Activated T-helper 2 cell treated with anti-CD3 and anti-CD28 coated beads, Interferon-gamma antibody, Interleukin-2, Interleukin-4, amounts not matched to agents 10 μg/mL and 5 μg/mL and 100 μg/mL, durations not matched to agents 14 hours and 24 hours and 36 hours (primary cell): ENCODE data around the gene SIAH1. TPM values are rescaled to one million over a fixed set of nuclear protein-coding genes. Genes with fewer than 3 reads are reported as not detected.
A peak's percentile ranks its signal among the peaks of the same experiment; 100 is the strongest.

ENCODE experiments used
- DNase-seq: peaks from one replicate; pipeline ENCODE4 v3.0.0; 2021; ENCODE audit warnings: low spot score
- H3K27ac Mint-ChIP-seq: one replicate; pipeline ENCODE4 v1.8.0; 2021; ENCODE audit warnings: mixed read lengths
- H3K27me3 Mint-ChIP-seq: one replicate; pipeline ENCODE4 v1.8.0; 2021; ENCODE audit warnings: low read depth, mixed read lengths
- H3K36me3 Mint-ChIP-seq: one replicate; pipeline ENCODE4 v1.8.0; 2021; ENCODE audit warnings: low read depth, mixed read lengths
- H3K4me1 Mint-ChIP-seq: one replicate; pipeline ENCODE4 v1.8.0; 2021; ENCODE audit warnings: low read depth, mixed read lengths
- H3K4me3 Mint-ChIP-seq: one replicate; pipeline ENCODE4 v1.8.0; 2021; ENCODE audit warnings: low read depth, mild to moderate bottlenecking, moderate library complexity, mixed read lengths
- H3K9me3 Mint-ChIP-seq: one replicate; pipeline ENCODE4 v1.8.0; 2021; ENCODE audit warnings: mixed read lengths
- intact Hi-C: fragments of 100-400 bp; cut with micrococcal nuclease; formaldehyde crosslinking; loops from one replicate; pipeline ENCODE4 v1.15.1; 2023
- total RNA-seq: library from RNA; stranded (reverse); gene quantifications from 2 replicates; pipeline ENCODE4 v1.2.3, GENCODE V29; 2022

Gene SIAH1
- total RNA-seq, 1 donor from 2014 or later = 17.0 TPM

- Mint-ChIP-seq H3K27ac (no peak overlapping the region), H3K4me1 (peaks cover 38% of the 10 kb centered on the region), H3K36me3 (no peaks in the 10 kb centered on the region), H3K27me3 (no peaks in the 10 kb centered on the region), H3K9me3 (no peaks in the 10 kb centered on the region), H3K4me3 (no peak overlapping the region)
- no peak for DNase-seq
- intact Hi-C loops = no loop called here
Observed at GRCh38 chr16:48370229-48370628, 15.0 kb downstream of the SIAH1 start.

GRCh38 chr16:48369765-48370164 is 15.4 kb downstream of the SIAH1 start:
- H3K4me3 Mint-ChIP-seq = no peak overlapping the region

GRCh38 chr16:48367441-48368049 is 17.7 kb downstream of the SIAH1 start:
- Mint-ChIP-seq H3K27me3 (no peaks in the 10 kb centered on the region), H3K9me3 (no peaks in the 10 kb centered on the region), H3K4me3 (no peak overlapping the region), H3K4me1 (peaks cover 53% of the 10 kb centered on the region), H3K27ac (no peak overlapping the region), H3K36me3 (peaks cover 4% of the 10 kb centered on the region)
- intact Hi-C loops = loop anchor here (2.0 to 5.0 kb wide), 2 partner anchors 190 to 245 kb away; no protein-coding TSS in a partner anchor
- DNase-seq = no peak

More at GRCh38 chr16:48369765-48370164, 15.4 kb downstream of the SIAH1 start:
- DNase-seq = no peak
- no peak overlapping the region for H3K27ac Mint-ChIP-seq
- H3K9me3 Mint-ChIP-seq = no peaks in the 10 kb centered on the region
- intact Hi-C loops = loop anchor here (5.0 kb wide), 1 partner anchor 188 kb away; no protein-coding TSS in a partner anchor
- H3K27me3 Mint-ChIP-seq = no peaks in the 10 kb centered on the region
- H3K36me3 Mint-ChIP-seq = no peaks in the 10 kb centered on the region
- H3K4me1 Mint-ChIP-seq = peaks cover 43% of the 10 kb centered on the region

GRCh38 chr16:48366165-48367093 is 18.8 kb downstream of the SIAH1 start:
- Mint-ChIP-seq H3K4me3 (peak overlapping the region; percentile 89), H3K9me3 (no peaks in the 10 kb centered on the region), H3K27me3 (no peaks in the 10 kb centered on the region), H3K36me3 (peaks cover 8% of the 10 kb centered on the region), H3K4me1 (peaks cover 53% of the 10 kb centered on the region), H3K27ac (peak overlapping the region; percentile 95)
- peak; percentile 56 for DNase-seq
- intact Hi-C loops = loop anchor here (1.0 to 5.0 kb wide), 3 partner anchors 17 to 246 kb away; no protein-coding TSS in a partner anchor

- peak overlapping the region; percentile 89 for H3K4me3 Mint-ChIP-seq
- H3K27ac Mint-ChIP-seq = peak overlapping the region; percentile 95
Observed at GRCh38 chr16:48365601-48366164, 19.5 kb downstream of the SIAH1 start.

GRCh38 chr16:48365025-48365600 is 20.1 kb downstream of the SIAH1 start:
- intact Hi-C loops = loop anchor here (5.0 kb wide), 1 partner anchor 192 kb away; no protein-coding TSS in a partner anchor
- no peaks in the 10 kb centered on the region for H3K27me3 Mint-ChIP-seq
- peak overlapping the region; percentile 56 for H3K27ac Mint-ChIP-seq
- peaks cover 13% of the 10 kb centered on the region for H3K36me3 Mint-ChIP-seq
- no peak for DNase-seq
- no peaks in the 10 kb centered on the region for H3K9me3 Mint-ChIP-seq
- H3K4me3 Mint-ChIP-seq = peak overlapping the region; percentile 40
- peaks cover 51% of the 10 kb centered on the region for H3K4me1 Mint-ChIP-seq

More at GRCh38 chr16:48365601-48366164, 19.5 kb downstream of the SIAH1 start:
- DNase-seq = peak; percentile 78
- Mint-ChIP-seq H3K27me3 (no peaks in the 10 kb centered on the region), H3K9me3 (no peaks in the 10 kb centered on the region), H3K4me1 (peaks cover 53% of the 10 kb centered on the region), H3K36me3 (peaks cover 13% of the 10 kb centered on the region)
- intact Hi-C loops = loop anchor here (1.0 to 5.0 kb wide), 3 partner anchors 18 to 247 kb away; no protein-coding TSS in a partner anchor

- Mint-ChIP-seq H3K36me3 (peaks cover 26% of the 10 kb centered on the region), H3K4me1 (peaks cover 32% of the 10 kb centered on the region), H3K27me3 (no peaks in the 10 kb centered on the region), H3K4me3 (no peak overlapping the region), H3K9me3 (no peaks in the 10 kb centered on the region), H3K27ac (no peak overlapping the region)
- intact Hi-C loops = loop anchor here (2.0 kb wide), 1 partner anchor 13 kb away; no protein-coding TSS in a partner anchor
- DNase-seq = no peak
Observed at GRCh38 chr16:48361540-48362144, 23.6 kb downstream of the SIAH1 start.

GRCh38 chr16:48361012-48361411 is 24.2 kb downstream of the SIAH1 start:
- no peak for DNase-seq
- no peaks in the 10 kb centered on the region for H3K27me3 Mint-ChIP-seq
- H3K36me3 Mint-ChIP-seq = peaks cover 29% of the 10 kb centered on the region
- H3K4me1 Mint-ChIP-seq = peaks cover 29% of the 10 kb centered on the region
- H3K4me3 Mint-ChIP-seq = no peak overlapping the region
- intact Hi-C loops = no loop called here
- no peak overlapping the region for H3K27ac Mint-ChIP-seq
- no peaks in the 10 kb centered on the region for H3K9me3 Mint-ChIP-seq

- no peak overlapping the region for H3K4me3 Mint-ChIP-seq
- H3K4me1 Mint-ChIP-seq = peaks cover 23% of the 10 kb centered on the region
- no peak overlapping the region for H3K27ac Mint-ChIP-seq
Observed at GRCh38 chr16:48359983-48360382, 25.2 kb downstream of the SIAH1 start.

GRCh38 chr16:48358419-48358818 is 26.8 kb downstream of the SIAH1 start:
- H3K36me3 Mint-ChIP-seq = peaks cover 46% of the 10 kb centered on the region

More at GRCh38 chr16:48359983-48360382, 25.2 kb downstream of the SIAH1 start:
- intact Hi-C loops = no loop called here
- DNase-seq = no peak
- Mint-ChIP-seq H3K9me3 (no peaks in the 10 kb centered on the region), H3K27me3 (no peaks in the 10 kb centered on the region), H3K36me3 (peaks cover 34% of the 10 kb centered on the region)

GRCh38 chr16:48356633-48357376 is 28.4 kb downstream of the SIAH1 start:
- H3K4me1 Mint-ChIP-seq = peaks cover 24% of the 10 kb centered on the region
- H3K27ac Mint-ChIP-seq = no peak overlapping the region
- no peaks in the 10 kb centered on the region for H3K27me3 Mint-ChIP-seq
- intact Hi-C loops = no loop called here
- DNase-seq = no peak
- H3K36me3 Mint-ChIP-seq = peaks cover 50% of the 10 kb centered on the region
- no peaks in the 10 kb centered on the region for H3K9me3 Mint-ChIP-seq
- no peak overlapping the region for H3K4me3 Mint-ChIP-seq

More at GRCh38 chr16:48358419-48358818, 26.8 kb downstream of the SIAH1 start:
- Mint-ChIP-seq H3K4me3 (no peak overlapping the region), H3K9me3 (no peaks in the 10 kb centered on the region), H3K27ac (no peak overlapping the region), H3K4me1 (peaks cover 27% of the 10 kb centered on the region), H3K27me3 (no peaks in the 10 kb centered on the region)
- no peak for DNase-seq
- intact Hi-C loops = no loop called here
